Liver (tissue), 9 donors: ENCODE results near the gene TACC2. TPM values are rescaled to one million over a fixed set of nuclear protein-coding genes. Genes with fewer than 3 reads are reported as not detected.

ENCODE experiments used
- DNase-seq: peaks from one replicate; pipeline ENCODE4 v3.0.0-alpha.2; 2017; ENCODE audit warnings: low spot score
- H3K27ac ChIP-seq, 2 donors: one replicate each; pipeline ENCODE4 v1.7.0; 2013; ENCODE audit warnings: inconsistent platforms in 2 of 2, low read length in 2 of 2, control low read depth in 1 of 2, low read depth in 1 of 2, mild to moderate bottlenecking in 1 of 2
- H3K27me3 ChIP-seq, 4 donors: one replicate each; pipeline versions ENCODE4 v1.6.1 to v1.7.0; 2013; ENCODE audit warnings: low read length in 3 of 4, inconsistent platforms in 1 of 4, mild to moderate bottlenecking in 1 of 4, moderate library complexity in 1 of 4; ENCODE audit not compliant: control insufficient read depth in 4 of 4, insufficient read depth in 4 of 4
- H3K36me3 ChIP-seq, 4 donors: one replicate each; pipeline versions ENCODE4 v1.6.1 to v1.7.0; 2013; ENCODE audit warnings: low read length in 3 of 4, mild to moderate bottlenecking in 3 of 4, low read depth in 1 of 4, moderate library complexity in 1 of 4; ENCODE audit not compliant: control insufficient read depth in 4 of 4, insufficient read depth in 3 of 4
- H3K4me1 ChIP-seq, 4 donors: one replicate each; pipeline versions ENCODE4 v1.6.1 to v1.7.0; 2013; ENCODE audit warnings: low read length in 3 of 4, mild to moderate bottlenecking in 3 of 4, moderate library complexity in 1 of 4; ENCODE audit not compliant: control insufficient read depth in 4 of 4, insufficient read depth in 4 of 4
- H3K4me3 ChIP-seq, 3 donors: one replicate each; pipeline versions ENCODE4 v1.6.1 to v1.7.0; 2013; ENCODE audit warnings: low read length in 3 of 3, control low read depth in 1 of 3, low read depth in 1 of 3, mild to moderate bottlenecking in 1 of 3
- H3K9ac ChIP-seq, 2 donors: one replicate each; pipeline ENCODE4 v1.7.0; 2013; ENCODE audit warnings: low read length in 2 of 2, mild to moderate bottlenecking in 2 of 2, moderate library complexity in 2 of 2, control low read depth in 1 of 2, low read depth in 1 of 2
- H3K9me3 ChIP-seq, 4 donors: one replicate each; pipeline versions ENCODE4 v1.6.1 to v1.7.0; 2013; ENCODE audit warnings: low read length in 3 of 4; ENCODE audit not compliant: control insufficient read depth in 4 of 4
- CTCF ChIP-seq: fragments of 150-350 bp; IDR thresholded peaks from 2 replicates; pipeline ENCODE4 v1.5.1; 2017; ENCODE audit warnings: improper control_type of control experiment, low read depth, low read length; ENCODE audit not compliant: missing input control
- EGR1 ChIP-seq, 2 donors: IDR thresholded peaks; 2 replicates each; pipeline ENCODE4 v1.6.1; 2016 to 2018; ENCODE audit warnings: antibody characterized with exemption in 2 of 2, low read depth in 2 of 2
- FOXA1 ChIP-seq: IDR thresholded peaks from 2 replicates; pipeline ENCODE4 v1.6.1; 2016; ENCODE audit warnings: antibody characterized with exemption
- FOXA2 ChIP-seq: IDR thresholded peaks from 2 replicates; pipeline ENCODE4 v1.6.1; 2016; ENCODE audit warnings: antibody characterized with exemption
- GABPA ChIP-seq, 2 donors: IDR thresholded peaks in 1 of 2; conservative IDR thresholded peaks in 1 of 2; 2 replicates each; pipeline ENCODE4 v1.6.1; 2016; ENCODE audit warnings: antibody characterized with exemption in 2 of 2, mild to moderate bottlenecking in 1 of 2, moderate library complexity in 1 of 2
- HNF4G ChIP-seq: IDR thresholded peaks from 2 replicates; pipeline ENCODE4 v1.6.1; 2016; ENCODE audit warnings: antibody characterized with exemption
- JUND ChIP-seq, 2 donors: IDR thresholded peaks; 2 replicates each; pipeline ENCODE4 v1.6.1; 2016; ENCODE audit warnings: antibody characterized with exemption in 2 of 2
- MAX ChIP-seq: IDR thresholded peaks from 2 replicates; pipeline ENCODE4 v1.6.1; 2016; ENCODE audit warnings: antibody characterized with exemption
- NR2F2 ChIP-seq: IDR thresholded peaks from 2 replicates; pipeline ENCODE4 v1.6.1; 2016; ENCODE audit warnings: antibody characterized with exemption
- REST ChIP-seq: IDR thresholded peaks from 2 replicates; pipeline ENCODE4 v1.6.1; 2016; ENCODE audit warnings: antibody characterized with exemption, mild to moderate bottlenecking
- SP1 ChIP-seq: IDR thresholded peaks from 2 replicates; pipeline ENCODE4 v1.6.1; 2018; ENCODE audit warnings: antibody characterized with exemption, mild to moderate bottlenecking
- TAF1 ChIP-seq: conservative IDR thresholded peaks from 2 replicates; pipeline ENCODE4 v1.6.1; 2016; ENCODE audit warnings: antibody characterized with exemption, mild to moderate bottlenecking
- YY1 ChIP-seq: IDR thresholded peaks from 2 replicates; pipeline ENCODE4 v1.6.1; 2016; ENCODE audit warnings: antibody characterized with exemption, mild to moderate bottlenecking
- ZBTB33 ChIP-seq: IDR thresholded peaks from 2 replicates; pipeline ENCODE4 v1.6.1; 2016; ENCODE audit warnings: antibody characterized with exemption
- WGBS: extraction: QIAGEN DNeasy Blood & Tissue Kit; methylation state at CpG from one replicate; pipeline ENCODE4 v1.1.7; 2013; 5-methylcytosine and 5-hydroxymethylcytosine counted together
- polyA plus RNA-seq, 2 donors: library from polyadenylated mRNA; stranded (reverse) in 1 of 2; unstranded in 1 of 2; fragments of 200-250 nt in 1 of 2; fragments of >200 nt in 1 of 2; fragmentation: Nextera tagmentation in 1 of 2; extraction: Ambion mirVana in 1 of 2; gene quantifications; one replicate each; pipeline versions ENCODE4 v1.2.1 to v1.2.3, GENCODE V29; 2013 to 2015
- total RNA-seq, 2 donors: library from RNA; depleted of rRNA; stranded (reverse); fragments of >200 nt; gene quantifications; one replicate each; pipeline ENCODE4 v1.2.3, GENCODE V29; 2014
- donor health status: healthy.
- donor health status: healthy.
- donor health status: healthy.
- donor health status: healthy.
- donor health status: healthy.

Gene TACC2
- total and polyA plus RNA-seq, 4 donors = 1.5 to 9.1 (median 7.8) TPM

- Histone ChIP-seq H3K4me3 (no peak overlapping the region), H3K9ac (no peak overlapping the region), H3K4me1 (peaks cover 2 to 9% (median 8%) of the 10 kb centered on the region in 4 donors), H3K36me3 (no peaks in the 10 kb centered on the region), H3K27ac (no peak overlapping the region), H3K27me3 (no peaks in the 10 kb centered on the region), H3K9me3 (no peaks in the 10 kb centered on the region)
- DNase-seq = no peak
- 92% methylated on average over 5 of the region's 5 CpGs for WGBS
- TF ChIP-seq REST = no peak
- no peak for TF ChIP-seq SP1
- TF ChIP-seq JUND (IDR thresholded peaks at IDR 0.05) = no peak
- TF ChIP-seq FOXA2 = no peak
- TF ChIP-seq YY1 = no peak
- no peak for TF ChIP-seq MAX
- no peak for TF ChIP-seq ZBTB33
- no peak for TF ChIP-seq GABPA (IDR thresholded peaks at IDR 0.05 in 1 of 2, conservative IDR thresholded peaks at IDR 0.05 in 1 of 2)
- no peak for TF ChIP-seq FOXA1
Observed at GRCh38 chr10:122157451-122157850, 168.5 kb downstream of the TACC2 start.

GRCh38 chr10:122158362-122158761, 169.4 kb downstream of the TACC2 start:
- TF ChIP-seq GABPA (IDR thresholded peaks at IDR 0.05 in 1 of 2, conservative IDR thresholded peaks at IDR 0.05 in 1 of 2) (no peak), NR2F2 (no peak), EGR1 (IDR thresholded peaks at IDR 0.05; ENCODE audit: low read depth in 2 of 2) (no peak), HNF4G (no peak), TAF1 (no peak), CTCF (no peak), SP1 (no peak)
- no peaks in the 10 kb centered on the region for H3K9me3 ChIP-seq
- no peaks in the 10 kb centered on the region for H3K27me3 ChIP-seq
- no peaks in the 10 kb centered on the region for H3K36me3 ChIP-seq
- no peak overlapping the region for H3K4me3 ChIP-seq
- DNase-seq = no peak
- 96% methylated on average over 4 of the region's 4 CpGs for WGBS
- no peak overlapping the region for H3K9ac ChIP-seq
- no peak overlapping the region for H3K27ac ChIP-seq
- peaks cover 11 to 18% (median 13%) of the 10 kb centered on the region in 4 donors for H3K4me1 ChIP-seq
